DOHH2 (cell line): Measurements from ENCODE around the gene TMPRSS9.
A peak's percentile ranks its signal among the peaks of the same experiment; 100 is the strongest.
"Not testable (repeated sequence)": the region's sequence is repeated elsewhere in the genome, so short reads cannot be mapped to it uniquely, and the experiment has no call there.

ENCODE experiments used
- H3F3A ChIP-seq: fragments of 200-600 bp; sonication (generic), shearing (Covaris generic); 2 replicates; pipeline ENCODE4 v1.6.0; 2016; ENCODE audit warnings: antibody characterized with exemption, mild to moderate bottlenecking; ENCODE audit not compliant: control insufficient read depth, insufficient read depth
- H3K27ac ChIP-seq: fragments of 200-600 bp; sonication (generic); 2 replicates; pipeline ENCODE4 v1.5.1; 2014; ENCODE audit warnings: low read depth, mild to moderate bottlenecking, low read length, moderate library complexity
- H3K27me3 ChIP-seq: fragments of 200-600 bp; sonication (generic); 2 replicates; pipeline ENCODE4 v1.6.1; 2014; ENCODE audit warnings: mild to moderate bottlenecking, low read length, mixed read lengths; ENCODE audit not compliant: control insufficient read depth
- H3K36me3 ChIP-seq: fragments of 200-600 bp; sonication (generic); 2 replicates; pipeline ENCODE4 v1.6.1; 2014; ENCODE audit warnings: mild to moderate bottlenecking, low read length, moderate library complexity, mixed read lengths; ENCODE audit not compliant: control insufficient read depth
- H3K4me1 ChIP-seq: fragments of 200-600 bp; sonication (generic); 2 replicates; pipeline ENCODE4 v1.6.1; 2014; ENCODE audit warnings: mild to moderate bottlenecking, low read length, mixed read lengths; ENCODE audit not compliant: control insufficient read depth
- H3K4me2 ChIP-seq: fragments of 200-600 bp; sonication (generic); 2 replicates; pipeline ENCODE4 v1.6.0; 2014; ENCODE audit warnings: mild to moderate bottlenecking, low read length, moderate library complexity
- H3K4me3 ChIP-seq: fragments of 200-600 bp; sonication (generic); 2 replicates; pipeline ENCODE4 v1.5.1; 2014; ENCODE audit warnings: mild to moderate bottlenecking, low read length, mixed read lengths
- H3K79me2 ChIP-seq: fragments of 200-600 bp; sonication (generic); 2 replicates; pipeline ENCODE4 v1.6.1; 2014; ENCODE audit warnings: mild to moderate bottlenecking, low read length, mixed read lengths; ENCODE audit not compliant: control insufficient read depth
- H3K9me2 ChIP-seq: fragments of 200-600 bp; sonication (generic); replicated peaks from 2 replicates; pipeline ENCODE4 v1.6.1; 2014; ENCODE audit warnings: mild to moderate bottlenecking, low read length, mixed read lengths; ENCODE audit not compliant: control insufficient read depth
- H3K9me3 ChIP-seq: fragments of 200-600 bp; sonication (generic); 2 replicates; pipeline ENCODE4 v1.6.1; 2014; ENCODE audit warnings: antibody characterized with exemption, low read length, mixed read lengths; ENCODE audit not compliant: control insufficient read depth, insufficient read depth
- H4K20me1 ChIP-seq: fragments of 200-600 bp; sonication (generic); 2 replicates; pipeline ENCODE4 v1.6.0; 2014; ENCODE audit warnings: low read depth, mild to moderate bottlenecking, antibody characterized with exemption, low read length, moderate library complexity; ENCODE audit not compliant: control insufficient read depth, insufficient read depth
- EZH2phosphoT487 ChIP-seq: fragments of 200-600 bp; sonication (generic); IDR thresholded peaks from 2 replicates; pipeline ENCODE4 v1.6.1; 2017; ENCODE audit warnings: borderline replicate concordance, mild to moderate bottlenecking, antibody characterized with exemption, low read length, moderate library complexity, mixed read lengths
- TF ChIP-seq, protein P1 (sequence below): fragments of 200-600 bp; sonication (generic); IDR thresholded peaks from one replicate; pipeline ENCODE4 v1.5.1; 2014; ENCODE audit warnings: antibody characterized with exemption, mild to moderate bottlenecking, low read depth, low read length; ENCODE audit not compliant: poor library complexity, severe bottlenecking

Gene TMPRSS9

DNA sequence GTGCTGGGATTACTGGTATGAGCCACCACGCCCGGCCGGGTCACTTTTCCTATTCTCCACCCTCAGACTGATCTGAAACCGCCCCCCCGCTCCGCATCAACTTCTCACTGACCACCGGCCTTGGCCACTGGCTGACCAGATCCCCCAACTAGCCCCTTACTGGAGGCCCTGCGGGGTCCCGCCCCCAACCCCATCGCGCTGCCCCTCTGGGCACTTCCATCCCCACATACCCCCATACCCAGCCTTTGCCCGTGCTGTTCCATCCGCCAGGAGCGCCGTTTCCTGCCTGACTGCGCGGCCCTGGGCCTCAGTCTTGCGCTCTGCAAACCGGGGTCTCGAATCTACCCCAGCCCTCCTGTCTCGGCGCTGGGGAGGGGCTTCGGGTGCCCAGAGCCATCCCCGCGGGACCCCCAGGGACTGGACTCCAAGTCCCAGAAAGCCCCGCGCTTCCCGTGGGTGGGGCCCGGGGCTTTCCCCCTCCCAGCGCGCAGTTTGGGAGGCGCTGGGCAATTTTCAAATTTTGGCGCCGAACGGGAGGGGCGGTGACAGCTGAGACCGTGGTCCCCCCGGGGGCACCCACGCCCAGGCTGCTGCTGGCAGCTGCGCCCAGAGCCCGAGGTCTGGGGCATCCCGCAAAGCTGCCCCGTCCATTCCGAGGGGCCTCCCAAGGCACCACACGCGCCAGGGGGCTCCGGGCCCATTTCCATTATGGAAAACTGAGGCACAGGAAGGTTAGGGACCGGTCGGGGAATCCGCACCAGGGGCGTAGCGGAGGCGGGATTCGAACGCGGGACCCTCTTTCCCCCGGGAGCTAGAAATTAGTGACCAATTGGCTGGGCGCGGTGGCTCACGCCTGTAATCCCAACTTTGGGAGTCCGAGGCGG is 101.9 kb downstream of the TMPRSS9 start:
- Histone ChIP-seq H3K4me2 (peak overlapping the region; percentile 88), H3K4me3 (peak overlapping the region; percentile 80), H3F3A (no peaks in the 10 kb centered on the region; the same call in 1 of the 2 replicates), H4K20me1 (no peaks in the 10 kb centered on the region), H3K36me3 (no peaks in the 10 kb centered on the region), H3K9me2 (no peaks in the 10 kb centered on the region), H3K4me1 (peaks cover 26% of the 10 kb centered on the region), H3K27me3 (peaks cover 8% of the 10 kb centered on the region), H3K9me3 (no peaks in the 10 kb centered on the region), H3K79me2 (peaks cover 3% of the 10 kb centered on the region; the same call in 1 of the 2 replicates), H3K27ac (no peak overlapping the region)
- TF ChIP-seq EZH2phosphoT487: no peak
- TF ChIP-seq, protein P1, sequence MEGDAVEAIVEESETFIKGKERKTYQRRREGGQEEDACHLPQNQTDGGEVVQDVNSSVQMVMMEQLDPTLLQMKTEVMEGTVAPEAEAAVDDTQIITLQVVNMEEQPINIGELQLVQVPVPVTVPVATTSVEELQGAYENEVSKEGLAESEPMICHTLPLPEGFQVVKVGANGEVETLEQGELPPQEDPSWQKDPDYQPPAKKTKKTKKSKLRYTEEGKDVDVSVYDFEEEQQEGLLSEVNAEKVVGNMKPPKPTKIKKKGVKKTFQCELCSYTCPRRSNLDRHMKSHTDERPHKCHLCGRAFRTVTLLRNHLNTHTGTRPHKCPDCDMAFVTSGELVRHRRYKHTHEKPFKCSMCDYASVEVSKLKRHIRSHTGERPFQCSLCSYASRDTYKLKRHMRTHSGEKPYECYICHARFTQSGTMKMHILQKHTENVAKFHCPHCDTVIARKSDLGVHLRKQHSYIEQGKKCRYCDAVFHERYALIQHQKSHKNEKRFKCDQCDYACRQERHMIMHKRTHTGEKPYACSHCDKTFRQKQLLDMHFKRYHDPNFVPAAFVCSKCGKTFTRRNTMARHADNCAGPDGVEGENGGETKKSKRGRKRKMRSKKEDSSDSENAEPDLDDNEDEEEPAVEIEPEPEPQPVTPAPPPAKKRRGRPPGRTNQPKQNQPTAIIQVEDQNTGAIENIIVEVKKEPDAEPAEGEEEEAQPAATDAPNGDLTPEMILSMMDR: no peak

DNA sequence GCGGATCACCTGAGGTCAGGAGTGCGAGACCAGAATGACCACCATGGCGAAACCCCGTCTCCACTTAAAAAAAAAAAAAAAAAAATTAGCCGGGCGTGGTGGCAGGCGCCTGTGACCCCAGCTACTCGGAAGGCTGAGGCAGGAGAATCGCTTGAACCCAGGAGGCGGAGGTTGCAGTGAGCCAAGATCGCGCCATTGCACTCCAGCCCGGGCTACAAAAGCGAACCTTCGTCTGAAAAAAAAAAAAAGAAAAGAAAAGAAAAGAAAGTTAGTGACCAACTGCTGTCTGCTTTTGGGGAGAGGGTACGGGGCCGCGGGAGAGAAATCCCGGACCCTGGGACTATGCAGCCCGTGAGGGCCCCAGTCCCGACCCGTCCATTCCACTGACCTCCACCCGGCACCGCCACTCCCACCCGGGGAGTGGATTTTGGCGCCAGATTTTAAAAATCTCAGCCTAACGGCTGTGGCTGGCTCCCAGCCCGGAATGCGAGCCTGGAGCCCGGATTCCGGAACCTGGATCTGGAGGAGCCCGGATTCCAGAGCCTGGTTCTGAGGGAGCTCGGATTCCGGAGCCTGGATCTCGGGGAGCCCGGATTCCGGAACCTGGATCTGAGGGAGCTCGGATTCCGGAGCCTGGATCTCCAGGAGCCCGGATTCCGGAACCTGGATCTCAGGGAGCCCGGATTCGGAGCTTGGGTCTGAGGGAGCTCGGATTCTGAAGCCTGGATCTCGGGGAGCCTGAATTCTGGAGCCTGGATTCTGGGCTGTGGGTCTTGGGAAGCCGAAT is 102.8 kb downstream of the TMPRSS9 start:
- Histone ChIP-seq H3K27ac (no peak overlapping the region), H3K79me2 (no peaks in the 10 kb centered on the region), H4K20me1 (no peaks in the 10 kb centered on the region), H3K4me3 (peak overlapping the region; percentile 80), H3K36me3 (no peaks in the 10 kb centered on the region), H3K27me3 (peaks cover 8% of the 10 kb centered on the region), H3K9me3 (no peaks in the 10 kb centered on the region), H3K4me2 (peak overlapping the region; percentile 88), H3F3A (no peaks in the 10 kb centered on the region; the same call in 1 of the 2 replicates), H3K9me2 (no peaks in the 10 kb centered on the region), H3K4me1 (peaks cover 23% of the 10 kb centered on the region)
- no peak for TF ChIP-seq EZH2phosphoT487
- TF ChIP-seq, protein P1: no peak

DNA sequence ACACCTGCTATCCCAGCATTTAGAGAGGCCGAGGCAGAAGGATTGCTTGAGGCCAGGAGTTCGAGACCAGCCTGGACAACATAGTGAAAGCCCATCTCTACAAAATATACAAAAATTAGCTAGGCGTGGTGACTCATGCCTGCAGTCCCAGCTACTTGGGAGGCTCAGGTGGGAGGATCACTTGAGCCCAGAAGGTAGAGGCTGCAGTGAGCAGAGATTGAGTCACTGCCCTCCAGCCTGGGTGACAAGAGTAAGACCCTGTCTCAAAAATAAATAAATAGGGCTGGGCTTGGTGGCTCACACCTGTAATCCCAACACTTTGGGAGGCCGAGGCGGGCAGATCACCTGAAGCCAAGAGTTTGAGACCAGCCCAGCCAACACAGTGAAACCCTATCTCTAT is 103.6 kb downstream of the TMPRSS9 start:
- not testable (repeated sequence) for H4K20me1 ChIP-seq, H3K79me2 ChIP-seq, H3K9me3 ChIP-seq, H3K27me3 ChIP-seq, H3K36me3 ChIP-seq, H3K27ac ChIP-seq, H3F3A ChIP-seq, H3K4me2 ChIP-seq, H3K9me2 ChIP-seq, H3K4me3 ChIP-seq
- peaks cover 23% of the 10 kb centered on the region for H3K4me1 ChIP-seq
